DMS153 (cell line): ENCODE measurements around the gene SPATA3.
"Not testable (repeated sequence)": the region's sequence is repeated elsewhere in the genome, so short reads cannot be mapped to it uniquely, and the experiment has no call there.

Source experiments
- DNase-seq: peaks from one replicate; lab custom pipeline; 2025; lab: John Stamatoyannopoulos, UW

SPATA3 gene

DNA sequence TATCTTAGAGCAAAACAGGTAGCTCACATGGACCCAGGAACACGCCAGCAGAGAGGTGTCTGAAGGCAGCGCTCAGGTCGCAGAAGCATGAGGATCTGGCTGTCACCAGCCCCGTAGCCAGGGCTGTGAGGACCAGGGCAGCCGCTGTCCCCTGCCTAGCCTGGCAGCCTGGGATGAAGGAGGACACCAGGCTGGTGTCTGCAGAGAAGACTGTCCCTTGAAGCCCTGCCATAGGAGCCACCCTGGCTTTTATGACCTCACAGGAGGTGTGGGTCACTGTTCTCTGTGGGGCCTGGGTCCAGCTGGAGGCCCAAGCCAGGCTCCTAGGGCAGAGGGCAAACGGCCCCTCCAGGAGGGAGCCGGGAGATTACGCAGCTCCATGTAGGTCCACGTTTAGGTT, at the start of gene SPATA3:
Gene SPATA3 (plus strand): TSS at position 301 of the 400 bp plus-strand sequence. CDS start 113 bp downstream, outside the sequence.
- no peak for DNase-seq

- no peak for DNase-seq
Observed at GRCh38 chr2:230946429-230947234, 49.3 kb upstream of the SPATA3 start.

GRCh38 chr2:230947235-230947576, 48.7 kb upstream of the SPATA3 start:
- DNase-seq: no peak

GRCh38 chr2:230947908-230948365, 48.0 kb upstream of the SPATA3 start:
- no peak for DNase-seq

- no peak for DNase-seq
Observed at GRCh38 chr2:230949966-230950873, 45.7 kb upstream of the SPATA3 start.

GRCh38 chr2:230950874-230951339, 45.0 kb upstream of the SPATA3 start:
- DNase-seq: no peak

DNA sequence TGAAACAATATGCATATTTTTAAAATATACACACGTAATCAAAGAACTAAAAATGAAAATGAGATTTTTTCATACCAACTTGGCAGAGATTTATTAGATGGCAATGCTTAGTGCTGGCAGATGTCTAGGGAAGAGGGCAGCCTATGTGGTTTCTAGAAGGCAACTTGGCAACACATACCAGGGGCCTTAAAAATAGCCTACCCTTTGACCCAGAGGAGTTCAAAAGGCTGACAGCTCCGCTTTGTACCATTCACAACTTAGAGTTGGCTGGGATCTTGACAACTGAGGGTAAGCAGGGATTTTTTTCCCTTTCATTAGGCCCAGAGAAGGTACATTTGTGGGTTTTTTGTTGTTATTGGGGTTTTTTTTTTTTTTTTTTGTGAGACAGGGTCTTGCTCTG, 44.5 kb upstream of the SPATA3 start:
- DNase-seq: no peak

DNA sequence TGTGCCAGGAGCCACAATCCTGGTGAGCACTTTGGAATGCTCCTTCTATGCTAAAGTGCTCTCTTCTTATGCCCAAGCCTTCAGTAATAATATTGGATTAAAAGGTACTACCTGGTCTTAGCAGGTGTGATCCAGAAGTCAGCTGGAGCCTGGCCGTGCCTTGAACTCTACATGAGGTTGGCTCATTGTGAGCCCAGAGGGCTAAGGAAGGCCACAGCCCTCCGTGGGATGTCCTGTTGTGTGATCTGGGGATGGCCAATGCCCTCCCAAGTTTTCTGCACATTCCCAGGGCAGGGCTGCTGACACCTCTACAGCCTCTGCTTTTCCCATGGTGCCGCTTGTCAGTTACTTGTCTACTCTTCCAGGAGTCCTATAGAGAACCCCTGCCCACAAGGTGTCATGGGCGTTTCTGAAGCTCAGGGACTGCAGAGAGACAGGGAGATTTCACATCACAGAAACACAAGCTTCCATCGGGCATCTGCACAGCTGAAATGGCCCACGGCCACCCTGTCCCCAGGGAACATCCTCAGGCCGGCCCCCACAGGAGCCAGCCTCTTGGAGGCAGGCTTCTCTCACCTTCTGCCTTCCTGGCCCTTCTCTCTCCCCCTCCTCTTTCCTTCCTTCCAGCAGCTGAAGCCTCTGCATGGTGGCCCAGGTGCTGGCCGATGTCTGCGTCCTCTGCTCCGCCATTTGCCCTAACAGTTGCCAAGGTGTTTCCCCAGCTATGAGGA, 43.5 kb upstream of the SPATA3 start:
- DNase-seq: no peak

- no peak for DNase-seq
Observed at GRCh38 chr2:230953845-230954244, 42.1 kb upstream of the SPATA3 start.

- DNase-seq: no peak
Observed at GRCh38 chr2:230954746-230955145, 41.2 kb upstream of the SPATA3 start.

DNA sequence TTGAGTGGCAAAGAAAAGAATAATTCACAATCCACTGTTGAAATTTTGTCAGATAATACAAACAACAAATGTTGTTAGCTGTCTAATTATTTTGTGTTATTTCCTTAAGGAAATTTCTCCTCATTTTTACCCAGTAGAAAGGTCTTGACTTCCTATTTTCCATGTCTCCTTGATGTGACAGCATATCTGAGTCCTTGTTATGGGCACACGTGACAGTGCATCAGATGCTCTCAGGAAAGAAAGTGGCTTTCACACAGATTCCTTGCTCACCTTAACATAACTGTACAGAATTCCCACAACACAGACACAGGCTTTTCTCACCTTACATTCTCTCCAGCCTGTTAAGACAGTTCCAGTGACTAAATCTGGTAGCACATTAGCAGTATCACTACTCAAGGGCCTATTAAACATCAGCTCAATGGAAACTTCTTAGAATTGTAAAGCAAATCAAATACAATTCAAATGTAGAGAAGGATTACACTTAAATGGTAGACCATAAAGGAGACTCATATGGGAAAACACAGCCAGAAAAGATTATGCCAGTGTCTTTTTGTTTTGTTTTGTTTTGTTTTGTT, 40.7 kb upstream of the SPATA3 start:
- DNase-seq: no peak

DNA sequence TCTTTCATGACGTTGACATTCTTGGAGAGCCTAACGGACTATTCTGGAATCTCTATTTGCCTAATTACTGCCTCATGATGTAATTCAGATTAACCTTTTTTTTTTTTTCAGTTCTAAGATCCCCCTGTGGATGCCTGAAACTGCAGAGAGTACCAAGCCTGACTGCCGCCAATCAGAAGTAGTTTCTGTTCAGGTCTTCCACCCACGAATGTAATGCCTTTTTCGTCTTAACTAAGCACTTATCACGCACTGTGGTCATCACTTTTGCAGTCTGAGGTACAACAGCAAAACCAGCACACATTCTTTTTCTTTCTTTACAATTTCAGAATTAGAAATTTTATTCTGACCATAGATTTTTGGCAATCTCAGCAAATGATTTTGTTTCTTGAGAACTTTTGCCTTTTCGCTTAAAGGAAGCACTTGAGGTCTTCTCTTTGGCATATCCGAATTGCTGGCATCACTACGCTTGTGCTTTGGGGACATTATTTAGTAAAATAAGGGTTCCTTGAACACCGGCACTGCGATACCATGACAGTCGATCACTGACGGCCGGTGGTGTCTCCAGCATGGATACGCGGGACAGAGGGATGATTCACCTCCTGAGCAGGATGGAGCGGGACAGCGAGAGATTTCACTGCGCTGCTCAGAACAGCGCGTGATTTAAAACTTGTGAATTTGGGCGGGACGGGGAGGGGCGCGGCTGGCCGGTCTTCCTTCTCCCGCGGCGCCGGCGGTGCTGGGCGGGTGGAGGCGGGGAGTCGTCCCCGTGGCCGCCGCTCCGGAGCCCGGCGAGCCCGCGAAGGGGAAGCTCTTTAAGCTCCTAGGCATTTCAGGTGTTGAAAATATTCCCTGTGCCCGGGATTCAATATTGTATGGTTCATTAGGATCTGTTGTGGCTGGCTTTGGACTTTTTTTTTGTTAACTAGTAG, 38.8 kb upstream of the SPATA3 start:
- DNase-seq: no peak

DNA sequence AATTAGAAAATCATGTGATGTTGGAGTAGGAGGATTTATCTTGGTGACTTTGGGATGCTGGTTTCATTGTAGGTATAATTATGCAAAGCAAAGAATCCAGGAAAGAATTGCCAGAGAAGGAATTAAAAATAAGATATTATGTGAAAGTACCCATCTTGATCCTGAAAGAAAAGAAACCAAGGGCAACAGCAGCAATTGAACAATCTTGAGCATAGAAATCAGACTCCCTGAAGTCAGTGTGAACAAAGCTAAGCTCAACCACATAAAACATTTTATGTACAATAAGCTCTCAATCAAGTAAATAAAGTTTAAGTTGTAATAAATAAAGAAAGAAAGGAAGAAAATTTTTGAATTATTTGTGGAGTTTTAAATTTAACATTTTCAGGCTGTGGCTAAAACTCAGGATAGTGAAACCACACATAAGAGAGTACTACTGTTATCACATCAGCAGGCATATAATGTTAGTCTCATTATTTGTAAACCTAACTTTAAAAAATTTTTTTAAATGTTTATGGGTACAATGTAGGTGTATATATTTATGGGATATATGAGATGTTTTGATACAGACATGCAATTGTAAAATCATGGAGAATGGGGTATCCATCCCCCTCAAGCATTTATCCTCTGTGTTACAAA, 38.0 kb upstream of the SPATA3 start:
- DNase-seq: no peak

DNA sequence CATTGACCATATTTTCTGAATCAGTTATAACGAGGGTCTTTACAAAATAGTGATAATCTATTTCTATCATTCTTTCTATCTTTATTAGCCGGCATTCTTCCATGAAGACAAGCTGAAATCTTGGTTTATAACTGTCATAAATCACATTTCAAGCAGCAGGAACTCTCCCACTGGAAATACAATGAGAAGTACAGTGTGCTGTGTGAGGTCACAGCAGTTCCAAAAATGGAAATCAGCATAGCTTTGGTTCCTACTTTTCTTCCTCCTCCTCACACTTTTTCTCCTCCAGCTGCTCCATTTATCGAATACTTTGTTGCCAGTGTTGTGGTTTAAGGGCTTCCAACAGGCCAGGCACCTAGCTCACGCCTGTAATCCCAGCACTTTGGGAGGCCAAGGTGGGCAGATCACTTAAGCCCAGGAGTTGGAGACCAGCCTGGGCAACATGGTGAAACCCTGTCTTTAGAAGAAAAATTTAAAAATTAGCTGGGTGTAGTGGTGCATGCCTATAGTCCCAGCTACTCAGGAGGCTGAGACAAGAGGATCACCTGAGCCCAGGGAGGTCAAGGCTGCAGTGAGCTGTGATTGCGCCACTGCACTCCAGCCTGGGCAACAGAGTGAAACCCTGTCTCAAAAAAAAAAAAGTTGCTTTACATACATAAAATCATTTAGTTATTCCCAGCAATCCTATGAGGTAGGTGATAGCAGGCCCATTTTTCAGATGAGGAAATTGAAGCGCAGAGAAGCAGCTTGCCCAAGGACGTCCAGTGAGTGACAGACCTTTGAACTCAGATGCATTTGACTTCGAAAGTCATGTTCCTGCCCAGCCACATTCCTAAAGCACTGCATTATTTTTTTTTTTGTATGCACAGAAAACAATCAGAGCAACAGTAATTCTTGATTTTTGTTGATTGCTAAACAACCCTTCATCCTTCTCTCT, 36.8 kb upstream of the SPATA3 start:
- no peak for DNase-seq

DNA sequence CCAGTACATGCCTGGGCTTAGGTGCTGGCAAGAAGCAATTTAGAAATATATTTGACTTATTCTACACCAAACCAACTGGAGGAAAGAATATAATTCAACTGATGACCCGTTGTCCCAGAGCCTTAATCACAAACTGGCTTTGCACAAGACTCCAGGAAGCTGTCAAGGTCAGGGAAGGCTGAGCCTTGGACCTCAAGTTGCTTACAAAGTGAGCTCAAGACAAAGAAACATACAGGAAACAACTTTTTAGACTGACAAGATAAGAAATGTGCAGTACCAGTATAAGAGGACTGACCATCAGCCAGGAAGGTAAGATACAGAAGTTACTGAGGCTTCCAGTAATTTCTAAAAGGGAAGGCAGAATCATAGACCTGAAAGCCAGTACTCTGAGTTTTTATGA, 35.9 kb upstream of the SPATA3 start:
- no peak for DNase-seq

- no peak for DNase-seq
Observed at GRCh38 chr2:230961091-230961491, 34.8 kb upstream of the SPATA3 start.

GRCh38 chr2:230964136-230964730, 31.7 kb upstream of the SPATA3 start:
- no peak for DNase-seq

- DNase-seq: no peak
Observed at GRCh38 chr2:230967113-230967512, 28.8 kb upstream of the SPATA3 start.

GRCh38 chr2:230968314-230968713, 27.6 kb upstream of the SPATA3 start:
- DNase-seq: not testable (repeated sequence)
